ENCODE results near the gene ZNF408.

The ZNF408 gene

GRCh38 chr11:46676436-46677158 is 24.2 kb upstream of the ZNF408 start:
- no peak for DNase-seq

- DNase-seq, result no peak
Measured at GRCh38 chr11:46677169-46677568, 23.7 kb upstream of the ZNF408 start.

- no peak for DNase-seq
Measured at GRCh38 chr11:46677991-46678740, 22.7 kb upstream of the ZNF408 start.

- DNase-seq, result no peak
Measured at GRCh38 chr11:46678741-46679130, 22.1 kb upstream of the ZNF408 start.

GRCh38 chr11:46679241-46680163 is 21.3 kb upstream of the ZNF408 start:
- DNase-seq, result no peak

DNA sequence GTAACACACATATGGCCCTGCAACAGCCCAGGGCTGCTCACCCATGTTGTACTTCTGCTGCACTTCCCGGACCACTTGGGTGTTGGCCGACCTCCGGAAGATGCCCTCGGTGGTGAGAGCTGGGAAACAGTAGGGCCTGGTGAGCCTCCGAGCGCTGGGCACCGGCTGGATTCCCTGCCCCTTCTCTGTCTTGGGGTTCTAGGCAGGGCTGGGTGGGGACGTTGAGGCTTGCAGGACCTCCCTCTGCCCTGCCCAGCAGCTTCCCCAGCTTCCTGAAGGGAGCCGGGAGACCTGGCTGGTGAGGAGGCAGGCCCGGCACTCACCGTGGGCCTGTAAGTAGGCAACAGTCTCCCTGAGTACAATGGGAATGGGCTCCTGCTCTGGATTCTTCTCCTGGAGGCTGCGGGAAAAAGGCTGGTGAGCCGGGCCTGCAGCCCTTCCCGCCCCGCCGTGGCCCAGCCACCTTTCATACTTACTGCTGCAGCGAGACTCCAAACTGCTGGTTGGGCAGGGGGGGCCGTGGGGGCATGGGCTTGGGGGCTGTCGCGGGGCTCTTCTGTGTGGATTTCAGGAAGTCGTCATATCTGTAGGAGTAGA is 20.6 kb upstream of the ZNF408 start:
- no peak for DNase-seq

DNA sequence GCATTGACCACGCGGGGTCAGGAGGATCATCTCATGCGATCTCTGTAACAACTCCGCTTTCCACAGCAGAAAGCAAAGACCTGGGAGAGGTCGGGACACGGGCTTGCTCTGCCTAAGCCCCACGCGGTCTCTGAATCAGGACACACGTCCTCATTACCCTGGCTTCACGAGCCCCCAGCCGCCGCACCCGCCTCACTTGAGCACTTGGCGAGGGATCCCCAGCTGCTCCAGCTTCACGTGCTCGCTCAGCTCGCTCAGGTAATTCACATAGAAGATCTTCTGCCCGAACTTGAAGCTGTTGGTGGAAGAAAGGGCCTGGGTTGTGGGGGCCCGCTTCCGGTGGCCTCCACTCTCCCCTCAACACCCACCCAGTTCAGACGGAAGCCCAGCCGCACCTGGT is 20.0 kb upstream of the ZNF408 start:
- no peak for DNase-seq

GRCh38 chr11:46681814-46682213 is 19.0 kb upstream of the ZNF408 start:
- DNase-seq, result no peak

DNA sequence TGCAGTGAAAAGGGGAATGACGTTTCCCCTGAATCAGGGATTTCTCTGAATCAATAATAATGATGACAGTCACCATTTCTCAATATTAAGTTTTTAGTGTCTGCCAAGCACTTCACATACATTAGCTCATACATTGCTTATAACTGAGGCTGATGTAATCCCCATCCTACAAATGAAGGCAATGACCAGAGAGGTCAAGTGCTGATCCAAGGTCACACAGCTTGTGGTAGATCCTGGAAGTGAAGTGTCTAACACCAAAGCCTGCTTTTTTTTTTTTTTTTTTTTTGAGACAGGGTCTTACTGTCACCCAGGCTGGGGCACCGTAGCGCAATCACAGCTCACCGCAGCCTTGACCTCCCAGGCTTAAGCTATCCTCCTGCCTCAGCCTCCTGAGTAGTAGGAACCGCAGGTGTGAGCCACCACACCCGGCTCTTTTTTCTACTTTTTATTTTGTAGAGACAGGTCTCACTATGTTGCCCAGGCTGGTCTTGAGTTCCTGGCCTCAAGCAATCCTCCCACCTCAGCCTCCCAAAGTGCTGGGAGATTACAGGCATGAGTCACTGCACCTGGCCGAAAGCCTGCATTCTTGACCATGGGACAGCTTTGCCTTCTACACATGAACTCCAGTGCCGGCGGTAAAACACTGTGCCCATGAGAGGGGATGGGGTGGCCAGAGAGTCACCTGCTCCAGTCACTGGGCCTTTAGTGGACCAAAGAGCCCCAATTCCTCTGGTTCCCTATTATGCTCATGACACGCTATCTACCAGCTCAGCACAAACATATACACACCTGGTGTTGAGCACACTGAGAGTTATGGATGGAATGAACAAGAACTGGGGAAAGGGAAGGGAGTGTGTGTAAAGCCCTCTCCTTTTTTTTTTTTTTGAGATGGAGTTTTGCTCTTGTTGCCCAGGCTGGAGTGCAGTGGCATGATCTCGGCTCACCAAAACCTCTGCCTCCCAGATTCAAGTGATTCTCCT is 17.8 kb upstream of the ZNF408 start:
- DNase-seq, result no peak

GRCh38 chr11:46684367-46684766 is 16.5 kb upstream of the ZNF408 start:
- no peak for DNase-seq

GRCh38 chr11:46686886-46687795 is 13.7 kb upstream of the ZNF408 start:
- DNase-seq, result no peak

- DNase-seq, result no peak
Measured at GRCh38 chr11:46690702-46691101, 10.1 kb upstream of the ZNF408 start.

- DNase-seq, result no peak
Measured at GRCh38 chr11:46692450-46692849, 8.4 kb upstream of the ZNF408 start.

- no peak for DNase-seq
Measured at GRCh38 chr11:46693597-46694012, 7.2 kb upstream of the ZNF408 start.

DNA sequence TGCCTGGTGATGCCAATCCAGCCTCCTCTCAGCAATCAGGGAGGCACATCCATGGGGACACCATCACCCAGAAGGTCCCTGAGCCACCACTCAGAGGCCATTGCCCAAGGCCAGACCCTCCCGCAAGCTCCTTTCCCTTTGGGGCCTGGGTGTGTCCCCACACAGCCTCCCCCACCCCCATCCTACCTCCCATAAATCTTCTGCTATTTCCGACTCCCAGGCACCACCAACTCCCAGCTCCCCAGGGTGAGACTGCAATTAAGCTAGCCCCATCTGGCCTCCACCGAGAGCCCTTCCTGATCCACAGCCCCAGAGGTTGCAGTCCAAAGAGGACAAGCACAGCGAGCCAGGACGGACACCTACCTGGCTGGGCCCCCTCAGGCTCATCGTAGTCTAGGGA is 6.8 kb upstream of the ZNF408 start:
- no peak for DNase-seq

DNA sequence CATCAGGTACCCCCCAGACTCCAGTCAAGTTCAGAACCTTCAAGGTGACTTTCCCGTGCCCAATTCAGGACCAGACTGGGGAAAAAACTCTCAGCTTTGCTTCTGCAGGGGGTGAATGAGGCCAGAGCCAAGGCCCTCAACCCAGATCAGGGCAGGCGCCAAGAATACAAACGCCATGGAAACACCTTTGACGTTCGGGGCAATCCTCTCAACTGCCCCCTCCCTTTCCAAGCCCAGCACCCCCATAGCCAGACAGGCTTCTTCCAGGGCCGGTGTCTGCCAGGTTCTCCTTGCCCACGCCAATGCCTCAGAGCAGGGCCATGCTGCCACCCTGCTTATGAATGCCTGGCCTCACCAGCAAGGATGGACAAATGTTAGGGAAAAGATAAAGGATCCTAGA is 6.2 kb upstream of the ZNF408 start:
- DNase-seq, result no peak

DNA sequence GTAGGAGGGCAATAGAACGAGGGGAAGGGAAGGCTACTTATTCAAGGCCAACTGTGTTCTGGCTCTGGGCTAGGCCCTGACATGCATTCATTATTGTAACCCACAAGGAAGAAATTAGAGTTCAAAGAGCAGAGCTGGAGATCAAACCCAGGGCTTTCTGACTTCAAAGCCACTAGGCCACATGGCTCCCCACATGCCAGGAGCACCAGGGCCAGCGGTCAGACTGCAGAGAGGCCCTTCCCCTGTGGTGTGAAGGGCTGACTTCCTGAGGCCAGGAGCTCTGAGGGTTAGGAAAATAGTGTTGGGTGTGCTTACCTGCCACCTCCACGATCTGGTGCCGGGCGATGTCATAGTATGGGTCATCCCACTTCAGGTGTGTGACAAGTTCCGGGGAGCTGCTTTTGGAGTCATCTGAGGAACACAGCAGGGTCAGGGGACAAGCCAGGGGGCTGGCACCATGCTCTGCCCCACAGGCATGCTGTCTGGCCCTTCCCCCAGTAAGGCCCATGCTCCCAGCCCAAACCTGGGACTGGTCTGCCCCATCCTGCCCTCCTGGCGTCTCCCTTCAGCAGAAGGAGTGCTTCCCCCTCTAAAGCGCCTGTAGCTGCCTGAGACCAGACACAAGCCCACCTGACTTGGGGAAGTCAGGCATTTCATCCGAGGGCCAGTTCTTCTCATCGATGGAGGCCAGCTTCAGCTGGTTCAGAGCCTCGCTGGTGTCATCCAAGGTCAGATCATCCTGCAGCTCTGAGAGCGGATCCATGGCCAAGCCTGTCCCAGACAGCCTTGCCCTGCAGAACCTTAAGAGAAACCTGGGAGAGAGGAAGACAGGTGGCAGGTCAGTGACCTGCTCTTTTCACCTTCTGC is 5.3 kb upstream of the ZNF408 start:
- no peak for DNase-seq

DNA sequence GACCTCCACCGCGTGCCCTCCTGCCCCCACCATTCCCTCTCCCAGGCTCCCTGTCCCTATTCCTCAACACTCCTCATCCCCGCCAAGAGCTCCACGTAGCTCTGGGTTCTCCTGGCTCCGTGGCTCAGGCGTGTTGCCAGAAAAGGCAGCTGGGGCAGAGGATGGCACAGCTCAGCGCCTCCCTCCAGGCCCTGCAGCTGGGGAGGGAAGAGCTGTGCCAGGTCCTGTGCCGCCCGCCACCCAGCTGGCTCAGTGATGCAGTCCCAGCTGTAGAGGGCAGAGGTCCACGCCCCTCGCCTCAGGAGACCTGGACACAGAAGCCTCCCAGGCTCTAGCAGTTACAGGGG is 4.6 kb upstream of the ZNF408 start:
- DNase-seq, result no peak

DNA sequence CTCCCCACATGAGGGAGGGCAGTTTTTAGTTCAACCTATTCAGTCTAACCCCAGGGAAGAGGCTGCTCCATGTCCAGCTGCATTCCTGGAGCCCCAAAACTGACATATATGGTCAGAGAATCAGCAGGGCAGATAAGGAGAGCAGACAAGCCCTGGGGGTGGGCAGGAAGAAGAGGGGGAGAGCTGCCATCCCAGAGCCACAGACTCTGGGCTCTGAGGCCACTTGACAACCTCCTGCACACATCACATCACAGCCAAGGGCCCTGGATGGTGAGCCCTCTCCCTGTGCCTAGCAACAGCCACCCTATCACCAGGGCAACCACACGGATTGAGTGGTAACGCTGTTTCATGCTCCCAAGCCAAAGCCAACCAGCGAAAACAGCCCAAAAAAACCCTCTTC is 3.5 kb upstream of the ZNF408 start:
- DNase-seq, result no peak

- no peak for DNase-seq
Measured at GRCh38 chr11:46697723-46698122, 3.1 kb upstream of the ZNF408 start.
